ENCODE measurements around the gene DGKE.

DGKE gene

GRCh38 chr17:56812901-56813388 is 21.0 kb upstream of the DGKE start:
- no peak for DNase-seq (ENCODE audit: extremely low read depth in 1 of 2, low read depth in 1 of 2)

GRCh38 chr17:56815711-56816110 is 18.2 kb upstream of the DGKE start:
- no peak for DNase-seq (ENCODE audit: extremely low read depth in 1 of 2, low read depth in 1 of 2)

- no peak for DNase-seq (ENCODE audit: extremely low read depth in 1 of 2, low read depth in 1 of 2)
Measured at GRCh38 chr17:56817066-56817465, 16.9 kb upstream of the DGKE start.

GRCh38 chr17:56819030-56819429 is 14.9 kb upstream of the DGKE start:
- DNase-seq (ENCODE audit: extremely low read depth in 1 of 2, low read depth in 1 of 2), result no peak

- peak; percentile 32 to 37 for DNase-seq (ENCODE audit: extremely low read depth in 1 of 2, low read depth in 1 of 2)
Measured at GRCh38 chr17:56819431-56820145, 14.4 kb upstream of the DGKE start.

- no peak for DNase-seq (ENCODE audit: extremely low read depth in 1 of 2, low read depth in 1 of 2)
Measured at GRCh38 chr17:56820207-56820606, 13.7 kb upstream of the DGKE start.

GRCh38 chr17:56821847-56822534 is 12.0 kb upstream of the DGKE start:
- DNase-seq (ENCODE audit: extremely low read depth in 1 of 2, low read depth in 1 of 2), result no peak

- DNase-seq (ENCODE audit: extremely low read depth in 1 of 2, low read depth in 1 of 2), result no peak
Measured at GRCh38 chr17:56822725-56823124, 11.2 kb upstream of the DGKE start.

- DNase-seq (ENCODE audit: extremely low read depth in 1 of 2, low read depth in 1 of 2), result no peak
Measured at GRCh38 chr17:56823848-56824247, 10.1 kb upstream of the DGKE start.

- no peak for DNase-seq (ENCODE audit: extremely low read depth in 1 of 2, low read depth in 1 of 2)
Measured at GRCh38 chr17:56824503-56824902, 9.4 kb upstream of the DGKE start.

GRCh38 chr17:56826611-56827414 is 7.1 kb upstream of the DGKE start:
- DNase-seq (ENCODE audit: extremely low read depth in 1 of 2, low read depth in 1 of 2), result no peak

GRCh38 chr17:56830726-56831368 is 3.1 kb upstream of the DGKE start:
- DNase-seq (ENCODE audit: extremely low read depth in 1 of 2, low read depth in 1 of 2), result no peak

- no peak for DNase-seq (ENCODE audit: extremely low read depth in 1 of 2, low read depth in 1 of 2)
Measured at GRCh38 chr17:56831369-56832095, 2.4 kb upstream of the DGKE start.

GRCh38 chr17:56832446-56832845 is 1.5 kb upstream of the DGKE start:
- DNase-seq (ENCODE audit: extremely low read depth in 1 of 2, low read depth in 1 of 2), result no peak

- DNase-seq (ENCODE audit: extremely low read depth in 1 of 2, low read depth in 1 of 2), result peak; percentile 14 to 52
Measured at GRCh38 chr17:56833057-56833808, 718 bp upstream of the DGKE start.

- peak; percentile 37 to 53 for DNase-seq (ENCODE audit: extremely low read depth in 1 of 2, low read depth in 1 of 2)
Measured at GRCh38 chr17:56834380-56835263, 671 bp downstream of the DGKE start.

GRCh38 chr17:56835264-56835585 is 1.3 kb downstream of the DGKE start:
- no peak for DNase-seq (ENCODE audit: extremely low read depth in 1 of 2, low read depth in 1 of 2)

- no peak for DNase-seq (ENCODE audit: extremely low read depth in 1 of 2, low read depth in 1 of 2)
Measured at GRCh38 chr17:56838687-56839086, 4.7 kb downstream of the DGKE start.

- DNase-seq (ENCODE audit: extremely low read depth in 1 of 2, low read depth in 1 of 2), result no peak
Measured at GRCh38 chr17:56842577-56842976, 8.6 kb downstream of the DGKE start.

Measured in activated CD8-positive, alpha-beta memory T cell treated with anti-CD3 and anti-CD28 coated beads for 1 hour (primary cell).